HG03575 (cell line): Measurements from ENCODE around the gene HSD11B1.
"Not testable (repeated sequence)": the region's sequence is repeated elsewhere in the genome, so short reads cannot be mapped to it uniquely, and the experiment has no call there.

Experiments used
- ATAC-seq: cut with Tn5 transposase; IDR thresholded peaks from one replicate; pipeline ENCODE4 v1.9.1; 2021; ENCODE audit not compliant: unreplicated experiment, insufficient number of reproducible peaks, low FRiP score; ENCODE audit errors: extremely low read depth

Gene HSD11B1

GRCh38 chr1:209688746-209689234 is 15.9 kb upstream of the HSD11B1 start:
- ATAC-seq: no peak

- ATAC-seq: no peak
Observed at GRCh38 chr1:209689477-209689876, 15.2 kb upstream of the HSD11B1 start.

GRCh38 chr1:209691237-209691636 is 13.4 kb upstream of the HSD11B1 start:
- ATAC-seq: no peak

GRCh38 chr1:209692296-209692695 is 12.3 kb upstream of the HSD11B1 start:
- ATAC-seq: no peak

- no peak for ATAC-seq
Observed at GRCh38 chr1:209692745-209693504, 11.7 kb upstream of the HSD11B1 start.

GRCh38 chr1:209696673-209697072 is 8.0 kb upstream of the HSD11B1 start:
- ATAC-seq: no peak

- ATAC-seq: no peak
Observed at GRCh38 chr1:209697126-209697525, 7.5 kb upstream of the HSD11B1 start.

GRCh38 chr1:209700686-209701085 is 4.0 kb upstream of the HSD11B1 start:
- not testable (repeated sequence) for ATAC-seq

GRCh38 chr1:209702832-209703231 is 1.8 kb upstream of the HSD11B1 start:
- ATAC-seq: no peak

- no peak for ATAC-seq
Observed at GRCh38 chr1:209703834-209704504, 677 bp upstream of the HSD11B1 start.

GRCh38 chr1:209705033-209705598 is 470 bp downstream of the HSD11B1 start:
- ATAC-seq: no peak

- no peak for ATAC-seq
Observed at GRCh38 chr1:209706622-209707021, 2.0 kb downstream of the HSD11B1 start.

GRCh38 chr1:209707308-209707707 is 2.7 kb downstream of the HSD11B1 start:
- no peak for ATAC-seq

GRCh38 chr1:209708297-209708696 is 3.7 kb downstream of the HSD11B1 start:
- no peak for ATAC-seq

- no peak for ATAC-seq
Observed at GRCh38 chr1:209710093-209710492, 5.4 kb downstream of the HSD11B1 start.

GRCh38 chr1:209710847-209711246 is 6.2 kb downstream of the HSD11B1 start:
- no peak for ATAC-seq

- no peak for ATAC-seq
Observed at GRCh38 chr1:209714338-209714737, 9.7 kb downstream of the HSD11B1 start.

GRCh38 chr1:209715314-209715713 is 10.7 kb downstream of the HSD11B1 start:
- no peak for ATAC-seq

GRCh38 chr1:209717818-209718217 is 13.2 kb downstream of the HSD11B1 start:
- no peak for ATAC-seq

GRCh38 chr1:209720326-209720725 is 15.7 kb downstream of the HSD11B1 start:
- ATAC-seq: no peak
